T-cell (primary cell): ENCODE measurements around the gene RANBP17. TPM values are rescaled to one million over a fixed set of nuclear protein-coding genes. Genes with fewer than 3 reads are reported as not detected.

Source experiments
- ATAC-seq, 4 experiments: fragments of 200-7000 bp in 3 of 4; fragments of 150-1000 bp in 1 of 4; cut with Tn5 transposase; replicated peaks in 1 of 4; 1 replicate in 3 of 4; 2 replicates in 1 of 4; pipeline ENCODE4 v1.10.0; 2021; ENCODE audit warnings: moderate library complexity in 3 of 4, mild to moderate bottlenecking in 2 of 4, moderate number of reproducible peaks in 1 of 4
- CTCF ChIA-PET, 2 donors: fragments of 300-600 bp; sonication (Branson Sonifier 250); formaldehyde crosslinking; loops; one replicate each; lab custom pipeline; 2022; ENCODE audit warnings: antibody characterized with exemption in 2 of 2; lab: Charles Lee
- POLR2A ChIA-PET, 2 donors: fragments of 300-600 bp; sonication (Branson Sonifier 250); formaldehyde crosslinking; loops; one replicate each; lab custom pipeline; 2022; ENCODE audit warnings: antibody characterized with exemption in 2 of 2; lab: Charles Lee
- DNase-seq, 35 experiments: peaks; one replicate each; pipeline versions ENCODE4 v3.0.0 to v3.0.0-alpha.2; 2013 to 2023
- H3K27ac ChIP-seq: one replicate; pipeline ENCODE4 v1.5.1; 2013; ENCODE audit warnings: low read length
- H3K27me3 ChIP-seq, 2 experiments: replicated peaks in 1 of 2; 1 replicate in 1 of 2; 2 replicates in 1 of 2; pipeline versions ENCODE4 v1.6.1 to v1.7.0; 2013; ENCODE audit warnings: low read length in 1 of 2, mixed read lengths in 1 of 2; ENCODE audit not compliant: control insufficient read depth in 2 of 2, insufficient read depth in 2 of 2; ENCODE audit errors: extremely low read depth in 1 of 2
- H3K36me3 ChIP-seq, 2 donors: 1 replicate in 1 of 2; 2 replicates in 1 of 2; pipeline versions ENCODE4 v1.6.1 to v1.7.0; 2013; ENCODE audit warnings: low read length in 1 of 2; ENCODE audit not compliant: control insufficient read depth in 2 of 2, insufficient read depth in 1 of 2; ENCODE audit errors: extremely low read depth in 1 of 2
- H3K4me1 ChIP-seq, 2 experiments: 1 replicate in 1 of 2; 2 replicates in 1 of 2; pipeline versions ENCODE4 v1.6.1 to v1.7.0; 2013; ENCODE audit warnings: low read length in 2 of 2, mixed read lengths in 1 of 2; ENCODE audit not compliant: insufficient read depth in 2 of 2, control insufficient read depth in 1 of 2; ENCODE audit errors: extremely low read depth in 1 of 2
- H3K4me3 ChIP-seq, 2 donors: 1 replicate in 1 of 2; 2 replicates in 1 of 2; pipeline versions ENCODE4 v1.5.1 to v1.7.0; 2013; ENCODE audit warnings: mild to moderate bottlenecking in 2 of 2, low read length in 1 of 2, moderate library complexity in 1 of 2; ENCODE audit not compliant: control insufficient read depth in 1 of 2; ENCODE audit errors: extremely low read depth in 1 of 2
- H3K9me3 ChIP-seq: 2 replicates; pipeline ENCODE4 v1.7.0; 2013
- H3K27ac Mint-ChIP-seq, 2 donors: one replicate each; pipeline ENCODE4 v1.8.0; 2020 to 2021; ENCODE audit warnings: mild to moderate bottlenecking in 2 of 2, mixed read lengths in 2 of 2
- H3K27me3 Mint-ChIP-seq, 2 donors: one replicate each; pipeline ENCODE4 v1.8.0; 2021 to 2022; ENCODE audit warnings: mixed read lengths in 2 of 2
- H3K36me3 Mint-ChIP-seq: one replicate; pipeline ENCODE4 v1.8.0; 2021; ENCODE audit warnings: mixed read lengths
- H3K4me1 Mint-ChIP-seq, 3 donors: one replicate each; pipeline ENCODE4 v1.8.0; 2020 to 2022; ENCODE audit warnings: mixed read lengths in 3 of 3, mild to moderate bottlenecking in 1 of 3
- H3K4me3 Mint-ChIP-seq, 3 donors: one replicate each; pipeline ENCODE4 v1.8.0; 2020 to 2022; ENCODE audit warnings: mild to moderate bottlenecking in 3 of 3, mixed read lengths in 3 of 3, moderate library complexity in 3 of 3
- H3K9me3 Mint-ChIP-seq, 3 donors: one replicate each; pipeline ENCODE4 v1.8.0; 2020 to 2022; ENCODE audit warnings: mixed read lengths in 3 of 3
- WGBS: methylation state at CpG from one replicate; pipeline ENCODE4 v1.1.5; 2013; ENCODE audit warnings: missing lambda C conversion rate; ENCODE audit not compliant: insufficient coverage; 5-methylcytosine and 5-hydroxymethylcytosine counted together
- total RNA-seq, 35 experiments: library from RNA in 6 of 35; stranded (reverse) in 6 of 35; fragments of 120-200 nt in 1 of 35; gene quantifications; one replicate each; pipeline versions ENCODE4 v1.2.1 to v1.2.4 and lab custom pipeline; 2013 to 2026

The RANBP17 gene
- total RNA-seq, 5 donors from 2014 or later (not counting 1 experiment from before 2014, with no cell fraction given): 0.41 to 0.62 (median 0.58) TPM; not detected in 2

GRCh38 chr5:171129308-171129707 lies 267.5 kb downstream of the RANBP17 start:
- no peaks in the 10 kb centered on the region for H3K9me3 ChIP-seq
- ATAC-seq (no peak), DNase-seq (no peak)
- POLR2A ChIA-PET: no interaction called here
- Mint-ChIP-seq H3K9me3 (no peaks in the 10 kb centered on the region), H3K27me3 (peaks cover 0 to 2% of the 10 kb centered on the region in 2 donors), H3K27ac (no peak overlapping the region), H3K4me1 (no peaks in the 10 kb centered on the region), H3K36me3 (no peaks in the 10 kb centered on the region), H3K4me3 (no peak overlapping the region)
- no peaks in the 10 kb centered on the region for H3K4me1 ChIP-seq
- 83% methylated on average over 1 of the region's 5 CpGs for WGBS
- no peaks in the 10 kb centered on the region for H3K36me3 ChIP-seq
- no peaks in the 10 kb centered on the region for H3K27me3 ChIP-seq
- H3K27ac ChIP-seq: no peak overlapping the region
- CTCF ChIA-PET: no interaction called here
- H3K4me3 ChIP-seq: no peak overlapping the region

- Histone ChIP-seq H3K4me1 (no peaks in the 10 kb centered on the region), H3K4me3 (no peak overlapping the region), H3K27ac (no peak overlapping the region), H3K27me3 (peaks cover 0 to 3% of the 10 kb centered on the region in 2 experiments), H3K36me3 (no peaks in the 10 kb centered on the region), H3K9me3 (no peaks in the 10 kb centered on the region)
- ChIA-PET POLR2A (no interaction called here), CTCF (no interaction called here)
- no peak overlapping the region for H3K4me3 Mint-ChIP-seq
- no peaks in the 10 kb centered on the region for H3K9me3 Mint-ChIP-seq
- DNase-seq (no peak), ATAC-seq (no peak)
- H3K27me3 Mint-ChIP-seq: peaks cover 0 to 2% of the 10 kb centered on the region in 2 donors
- no peaks in the 10 kb centered on the region for H3K4me1 Mint-ChIP-seq
- H3K27ac Mint-ChIP-seq: no peak overlapping the region
- H3K36me3 Mint-ChIP-seq: no peaks in the 10 kb centered on the region
Observed at GRCh38 chr5:171131497-171131896, 269.7 kb downstream of the RANBP17 start.

GRCh38 chr5:171137768-171138525 lies 276.1 kb downstream of the RANBP17 start:
- Histone ChIP-seq H3K9me3 (no peaks in the 10 kb centered on the region), H3K36me3 (no peaks in the 10 kb centered on the region), H3K27ac (no peak overlapping the region), H3K4me3 (no peak overlapping the region), H3K27me3 (peaks cover 0 to 3% of the 10 kb centered on the region in 2 experiments), H3K4me1 (no peaks in the 10 kb centered on the region)
- Mint-ChIP-seq H3K9me3 (no peaks in the 10 kb centered on the region), H3K4me1 (no peaks in the 10 kb centered on the region), H3K27ac (no peak overlapping the region), H3K36me3 (no peaks in the 10 kb centered on the region), H3K27me3 (peaks cover 4% of the 10 kb centered on the region in 2 donors), H3K4me3 (no peak overlapping the region)
- ATAC-seq: no peak
- ChIA-PET CTCF (no interaction called here), POLR2A (no interaction called here)
- no peak for DNase-seq
- no CpG with 5 or more reads among the region's 1 CpG for WGBS

GRCh38 chr5:171139227-171139626 lies 277.4 kb downstream of the RANBP17 start:
- H3K36me3 Mint-ChIP-seq: no peaks in the 10 kb centered on the region
- ChIA-PET POLR2A (no interaction called here), CTCF (no interaction called here)
- no peaks in the 10 kb centered on the region for H3K36me3 ChIP-seq
- no peaks in the 10 kb centered on the region for H3K9me3 ChIP-seq
- H3K27me3 Mint-ChIP-seq: peaks cover 3 to 4% of the 10 kb centered on the region in 2 donors
- no peaks in the 10 kb centered on the region for H3K4me1 Mint-ChIP-seq
- no peak overlapping the region for H3K4me3 ChIP-seq
- H3K9me3 Mint-ChIP-seq: no peaks in the 10 kb centered on the region
- no peak overlapping the region for H3K27ac Mint-ChIP-seq
- no peak for ATAC-seq
- H3K27me3 ChIP-seq: peaks cover 0 to 3% of the 10 kb centered on the region in 2 experiments
- no peak overlapping the region for H3K4me3 Mint-ChIP-seq
- H3K4me1 ChIP-seq: no peaks in the 10 kb centered on the region
- H3K27ac ChIP-seq: no peak overlapping the region
- no peak for DNase-seq

GRCh38 chr5:171142617-171143016 lies 280.8 kb downstream of the RANBP17 start:
- no peaks in the 10 kb centered on the region for H3K27me3 ChIP-seq
- no peaks in the 10 kb centered on the region for H3K36me3 ChIP-seq
- no peaks in the 10 kb centered on the region for H3K9me3 ChIP-seq
- H3K27me3 Mint-ChIP-seq: peaks cover 2 to 4% of the 10 kb centered on the region in 2 donors
- H3K27ac Mint-ChIP-seq: no peak overlapping the region
- H3K9me3 Mint-ChIP-seq: no peaks in the 10 kb centered on the region
- DNase-seq (no peak), ATAC-seq (no peak)
- no peaks in the 10 kb centered on the region for H3K4me1 Mint-ChIP-seq
- H3K27ac ChIP-seq: no peak overlapping the region
- no peak overlapping the region for H3K4me3 Mint-ChIP-seq
- no peaks in the 10 kb centered on the region for H3K36me3 Mint-ChIP-seq
- ChIA-PET CTCF (interaction anchor here in 1 of 2 donors (1.4 kb wide), 1 partner anchor 10 kb away, joined by 4 read pairs; no protein-coding TSS in a partner anchor), POLR2A (no interaction called here)
- H3K4me1 ChIP-seq: no peaks in the 10 kb centered on the region
- H3K4me3 ChIP-seq: no peak overlapping the region

- H3K36me3 ChIP-seq: no peaks in the 10 kb centered on the region
- H3K36me3 Mint-ChIP-seq: no peaks in the 10 kb centered on the region
- CTCF ChIA-PET: interaction anchor here in 1 of 2 donors (1.4 kb wide), 1 partner anchor 10 kb away, joined by 4 read pairs; no protein-coding TSS in a partner anchor
Observed at GRCh38 chr5:171143171-171143570, 281.4 kb downstream of the RANBP17 start.

More at GRCh38 chr5:171143171-171143570, 281.4 kb downstream of the RANBP17 start:
- no CpG with 5 or more reads among the region's 3 CpGs for WGBS
- Histone ChIP-seq H3K27ac (no peak overlapping the region), H3K27me3 (no peaks in the 10 kb centered on the region), H3K4me1 (no peaks in the 10 kb centered on the region), H3K9me3 (no peaks in the 10 kb centered on the region), H3K4me3 (no peak overlapping the region)
- no peaks in the 10 kb centered on the region for H3K9me3 Mint-ChIP-seq
- DNase-seq (no peak), ATAC-seq (no peak)
- POLR2A ChIA-PET: no interaction called here
- no peak overlapping the region for H3K27ac Mint-ChIP-seq
- H3K4me1 Mint-ChIP-seq: no peaks in the 10 kb centered on the region
- H3K4me3 Mint-ChIP-seq: no peak overlapping the region
- peaks cover under 1 to 2% of the 10 kb centered on the region in 2 donors for H3K27me3 Mint-ChIP-seq
